HCT116 (cell line): ENCODE data around the gene ARF1. TPM values are rescaled to one million over a fixed set of nuclear protein-coding genes. Genes with fewer than 3 reads are reported as not detected.

Experiments used
- ATAC-seq: fragments of 200-7000 bp; cut with Tn5 transposase; 2 replicates; pipeline ENCODE4 v1.9.1; 2020; ENCODE audit warnings: mild to moderate bottlenecking, moderate library complexity
- BruUV-seq: library from RNA; stranded (reverse); fragments of 400-500 nt; replicated peaks from 2 replicates; lab custom pipeline; 2021; lab: Mats Ljungman, UMichigan
- CTCF ChIA-PET: fragments of 300-600 bp; sonication (Branson Sonifier 250); formaldehyde crosslinking; loops from one replicate; lab custom pipeline; 2021; ENCODE audit warnings: antibody characterized with exemption; lab: Charles Lee
- POLR2A ChIA-PET: fragments of 300-600, 350-600 bp; sonication (Branson Sonifier 250); formaldehyde crosslinking; loops from one replicate; lab custom pipeline; 2021; ENCODE audit warnings: antibody characterized with exemption; lab: Charles Lee
- RAD21 ChIA-PET, 2 experiments: fragments of 300-600 bp; sonication (Branson Sonifier 250); formaldehyde crosslinking; loops; one replicate each; lab custom pipeline; 2023; ENCODE audit warnings: low total read pairs in 2 of 2; ENCODE audit not compliant: uncharacterized antibody in 2 of 2, unreplicated experiment in 2 of 2, low non-redundant PET in 1 of 2; lab: Charles Lee
- DNase-seq: peaks from one replicate; pipeline ENCODE4 v3.0.0-alpha.2; 2010; ENCODE audit warnings: low read depth, low spot score
- H2AFZ ChIP-seq: fragments of 200-600 bp; shearing (Covaris generic), sonication (generic); 2 replicates; pipeline ENCODE4 v1.6.1; 2017; ENCODE audit warnings: low read depth, mixed run types, mixed read lengths, antibody characterized with exemption, low read length; ENCODE audit not compliant: poor library complexity, severe bottlenecking
- H3K27ac ChIP-seq: 2 replicates; pipeline ENCODE4 v1.5.1; 2012; ENCODE audit warnings: low read depth, low read length
- H3K27me3 ChIP-seq: fragments of 200-600 bp; sonication (generic); 2 replicates; pipeline ENCODE4 v1.6.1; 2016; ENCODE audit warnings: mixed run types, low read length, mixed read lengths; ENCODE audit not compliant: insufficient read depth
- H3K36me3 ChIP-seq, 2 experiments: fragments of 200-500 bp in 1 of 2; fragments of 200-600 bp in 1 of 2; sonication (Bioruptor generic) in 1 of 2; sonication (generic) in 1 of 2; 2 replicates each; pipeline versions ENCODE4 v1.5.1 to v1.6.1; 2014 to 2016; ENCODE audit warnings: low read length in 2 of 2, inconsistent platforms in 1 of 2, mixed read lengths in 1 of 2, mixed run types in 1 of 2; ENCODE audit not compliant: insufficient read depth in 2 of 2, control insufficient read depth in 1 of 2
- H3K4me1 ChIP-seq, 2 experiments: fragments of 200-600 bp in 1 of 2; sonication (generic) in 1 of 2; 2 replicates each; pipeline versions ENCODE4 v1.5.1 to v1.6.1; 2012 to 2017; ENCODE audit warnings: low read length in 2 of 2, inconsistent platforms in 1 of 2, mild to moderate bottlenecking in 1 of 2, mixed read lengths in 1 of 2, mixed run types in 1 of 2, moderate library complexity in 1 of 2; ENCODE audit not compliant: insufficient read depth in 2 of 2, control insufficient read depth in 1 of 2
- H3K4me2 ChIP-seq: fragments of 200-600 bp; sonication (generic); 2 replicates; pipeline ENCODE4 v1.6.1; 2017; ENCODE audit warnings: mixed run types, low read length, mixed read lengths
- H3K4me3 ChIP-seq, 2 experiments: fragments of 200-600 bp in 1 of 2; sonication (generic) in 1 of 2; replicated peaks in 1 of 2; 2 replicates each; pipeline ENCODE4 v1.5.1; 2011 to 2016; ENCODE audit warnings: low read length in 2 of 2, control low read depth in 1 of 2, low read depth in 1 of 2, mild to moderate bottlenecking in 1 of 2, mixed read lengths in 1 of 2, mixed run types in 1 of 2
- H3K79me2 ChIP-seq: fragments of 200-600 bp; sonication (generic); 2 replicates; pipeline ENCODE4 v1.6.1; 2017; ENCODE audit warnings: mild to moderate bottlenecking, mixed run types, low read length, moderate library complexity, mixed read lengths; ENCODE audit not compliant: insufficient read depth
- H3K9ac ChIP-seq: fragments of 200-600 bp; sonication (generic); 2 replicates; pipeline ENCODE4 v1.6.1; 2016; ENCODE audit warnings: low read length, mixed read lengths
- H3K9me2 ChIP-seq: fragments of 200-600 bp; sonication (generic), shearing (Covaris generic); 2 replicates; pipeline ENCODE4 v1.6.1; 2017; ENCODE audit warnings: mixed run types, mild to moderate bottlenecking, moderate library complexity; ENCODE audit not compliant: insufficient read depth
- H3K9me3 ChIP-seq, 2 experiments: fragments of 200-500 bp in 1 of 2; fragments of 200-600 bp in 1 of 2; sonication (Bioruptor generic) in 1 of 2; sonication (generic) in 1 of 2; 2 replicates each; pipeline ENCODE4 v1.6.1; 2014 to 2017; ENCODE audit warnings: low read length in 2 of 2, mixed read lengths in 2 of 2, inconsistent platforms in 1 of 2, low read depth in 1 of 2, mild to moderate bottlenecking in 1 of 2, mixed run types in 1 of 2, moderate library complexity in 1 of 2; ENCODE audit not compliant: control insufficient read depth in 1 of 2, insufficient read depth in 1 of 2
- H4K20me1 ChIP-seq: fragments of 200-600 bp; sonication (generic), shearing (Covaris generic); 2 replicates; pipeline ENCODE4 v1.6.1; 2017; ENCODE audit warnings: mixed run types, mild to moderate bottlenecking, moderate library complexity; ENCODE audit not compliant: insufficient read depth
- CEBPB ChIP-seq: IDR thresholded peaks from 2 replicates; pipeline ENCODE4 v1.6.1; 2012; ENCODE audit warnings: low read depth
- ELF1 ChIP-seq: IDR thresholded peaks from 2 replicates; pipeline ENCODE4 v1.6.1; 2012; ENCODE audit warnings: low read depth, borderline replicate concordance
- EZH2 ChIP-seq: fragments of 200-600 bp; sonication (generic); IDR thresholded peaks from 2 replicates; pipeline ENCODE4 v1.6.1; 2017; ENCODE audit warnings: antibody characterized with exemption, mixed run types
- EZH2phosphoT487 ChIP-seq: fragments of 200-600 bp; IDR thresholded peaks from 2 replicates; pipeline ENCODE4 v1.6.1; 2018; ENCODE audit warnings: antibody characterized with exemption, borderline replicate concordance
- FOSL1 ChIP-seq: IDR thresholded peaks from 2 replicates; pipeline ENCODE4 v1.6.1; 2012; ENCODE audit warnings: low read depth
- JUND ChIP-seq: IDR thresholded peaks from 2 replicates; pipeline ENCODE4 v1.6.1; 2012
- POLR2A ChIP-seq: IDR thresholded peaks from 2 replicates; pipeline ENCODE4 v1.7.0; 2011; ENCODE audit warnings: borderline replicate concordance; ENCODE audit not compliant: insufficient read depth, insufficient read length; ENCODE audit errors: extremely low read depth
- POLR2AphosphoS5 ChIP-seq: IDR thresholded peaks from 2 replicates; pipeline ENCODE4 v1.6.1; 2011; ENCODE audit warnings: mild to moderate bottlenecking, low read depth, low read length, moderate library complexity
- RAD21 ChIP-seq: IDR thresholded peaks from 2 replicates; pipeline ENCODE4 v1.6.1; 2012; ENCODE audit warnings: low read depth, mild to moderate bottlenecking
- SP1 ChIP-seq: IDR thresholded peaks from 2 replicates; pipeline ENCODE4 v1.6.1; 2012; ENCODE audit warnings: low read depth
- TCF7L2 ChIP-seq: IDR thresholded peaks from 2 replicates; pipeline ENCODE4 v1.7.0; 2011; ENCODE audit warnings: borderline replicate concordance, inconsistent platforms; ENCODE audit not compliant: insufficient read depth, insufficient read length; ENCODE audit errors: extremely low read depth
- YY1 ChIP-seq: IDR thresholded peaks from 2 replicates; pipeline ENCODE4 v1.6.1; 2011; ENCODE audit warnings: low read length, low read depth, moderate library complexity, mild to moderate bottlenecking; ENCODE audit not compliant: insufficient replicate concordance; ENCODE audit errors: extremely low read depth
- ZBTB33 ChIP-seq: IDR thresholded peaks from 2 replicates; pipeline ENCODE4 v1.6.1; 2011; ENCODE audit warnings: mild to moderate bottlenecking, low read length, moderate library complexity; ENCODE audit not compliant: insufficient replicate concordance; ENCODE audit errors: extremely low read depth
- ZNF274 ChIP-seq: fragments of 200-500 bp; sonication (Bioruptor generic); IDR thresholded peaks from 2 replicates; pipeline ENCODE4 v1.6.1; 2014; ENCODE audit warnings: mild to moderate bottlenecking, low read depth, low read length, inconsistent platforms
- intact Hi-C: fragments of 100-400 bp; cut with micrococcal nuclease; formaldehyde crosslinking; loops from 2 replicates; pipeline ENCODE4 v1.10.0; 2022
- total RNA-seq: library from RNA; stranded (reverse); gene quantifications from one replicate; pipeline ENCODE4 v1.2.1, GENCODE V29; 2021; ENCODE audit not compliant: unreplicated experiment
- TF ChIP-seq, protein P1 (sequence below): IDR thresholded peaks from 2 replicates; pipeline ENCODE4 v1.6.1; 2012; ENCODE audit warnings: low read depth
- TF ChIP-seq, protein P2 (sequence below), 3 experiments: fragments of 200-600 bp in 1 of 3; sonication (generic) in 1 of 3; IDR thresholded peaks in 2 of 3; conservative IDR thresholded peaks in 1 of 3; 2 replicates each; pipeline ENCODE4 v1.5.1; 2012 to 2017; ENCODE audit warnings: low read depth in 2 of 3, low read length in 2 of 3, antibody characterized with exemption in 1 of 3, borderline replicate concordance in 1 of 3, control low read depth in 1 of 3, mild to moderate bottlenecking in 1 of 3, mixed read lengths in 1 of 3, mixed run types in 1 of 3, moderate library complexity in 1 of 3; ENCODE audit not compliant: insufficient read depth in 1 of 3

Gene ARF1
- total RNA-seq, 1 experiment from 2014 or later: 394 TPM

- TF ChIP-seq TCF7L2: no peak
These were observed 2.3 kb downstream of the ARF1 start (continued) for GRCh38 chr1:228084797-228085196.

DNA sequence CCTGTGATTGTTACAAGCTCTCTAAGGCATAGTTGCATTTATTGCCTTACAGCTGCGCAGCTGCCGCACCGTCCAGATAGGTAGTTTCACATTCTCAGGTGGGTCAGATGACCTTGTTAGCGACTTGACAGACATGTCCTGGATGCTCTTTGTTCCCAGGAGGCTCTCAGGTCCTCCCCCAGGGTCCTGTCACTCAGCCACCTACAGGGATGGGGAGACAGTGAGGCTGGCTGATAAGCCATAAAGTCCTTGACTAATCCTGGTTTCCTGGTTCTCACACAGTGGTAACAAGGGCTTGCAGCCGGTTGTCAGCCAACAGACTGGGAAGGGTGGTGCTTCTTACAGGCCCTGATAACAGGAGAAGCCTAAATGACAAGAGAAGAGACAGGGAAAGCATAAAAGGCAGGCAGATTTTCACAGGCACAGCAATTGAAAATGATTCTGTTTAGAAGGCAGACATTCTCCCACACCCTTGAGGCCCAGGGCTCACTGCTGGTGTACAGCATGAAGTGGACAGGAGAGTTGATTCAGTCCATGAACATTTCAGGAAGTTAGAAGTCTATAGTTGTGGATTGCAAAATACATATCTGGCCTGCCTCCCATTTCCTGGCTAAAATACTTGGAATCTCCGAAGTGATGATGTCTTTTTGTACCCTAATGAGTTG is 2.9 kb downstream of the ARF1 start:
- peaks cover 0 to 37% of the 10 kb centered on the region in 2 experiments; a peak in 1 of 4 replicates for H3K36me3 ChIP-seq
- ATAC-seq (no peak), DNase-seq (no peak)
- peaks cover 11 to 51% of the 10 kb centered on the region in 2 experiments for H3K4me1 ChIP-seq
- no peaks in the 10 kb centered on the region for H3K9me2 ChIP-seq
- no peak overlapping the region for H3K27ac ChIP-seq
- no peak overlapping the region for H2AFZ ChIP-seq
- RAD21 ChIA-PET: no interaction called here
- peak overlapping the region; percentile 96 for H3K4me2 ChIP-seq
- H3K27me3 ChIP-seq: no peaks in the 10 kb centered on the region
- no peaks in the 10 kb centered on the region for H3K9me3 ChIP-seq
- BruUV-seq: no TSS peak
- peak overlapping the region; percentile 100; the same call in 1 of the 2 replicates for H3K9ac ChIP-seq
- CTCF ChIA-PET: no interaction called here
- peaks cover 49% of the 10 kb centered on the region for H4K20me1 ChIP-seq
- intact Hi-C loops: no loop called here
- H3K79me2 ChIP-seq: peaks cover 99% of the 10 kb centered on the region
- POLR2A ChIA-PET: interaction anchor here (1.0 kb wide), 1 partner anchor 15 kb away, joined by 3 read pairs; no protein-coding TSS in a partner anchor
- no peak overlapping the region for H3K4me3 ChIP-seq
- TF ChIP-seq CEBPB: no peak
- no peak for TF ChIP-seq EZH2phosphoT487
- TF ChIP-seq TCF7L2: no peak
- TF ChIP-seq YY1: no peak
- no peak for TF ChIP-seq ZBTB33
- no peak for TF ChIP-seq POLR2AphosphoS5
- no peak for TF ChIP-seq EZH2
- TF ChIP-seq JUND: no peak
- no peak for TF ChIP-seq SP1
- no peak for TF ChIP-seq FOSL1
- TF ChIP-seq RAD21: no peak
- TF ChIP-seq, protein P1, sequence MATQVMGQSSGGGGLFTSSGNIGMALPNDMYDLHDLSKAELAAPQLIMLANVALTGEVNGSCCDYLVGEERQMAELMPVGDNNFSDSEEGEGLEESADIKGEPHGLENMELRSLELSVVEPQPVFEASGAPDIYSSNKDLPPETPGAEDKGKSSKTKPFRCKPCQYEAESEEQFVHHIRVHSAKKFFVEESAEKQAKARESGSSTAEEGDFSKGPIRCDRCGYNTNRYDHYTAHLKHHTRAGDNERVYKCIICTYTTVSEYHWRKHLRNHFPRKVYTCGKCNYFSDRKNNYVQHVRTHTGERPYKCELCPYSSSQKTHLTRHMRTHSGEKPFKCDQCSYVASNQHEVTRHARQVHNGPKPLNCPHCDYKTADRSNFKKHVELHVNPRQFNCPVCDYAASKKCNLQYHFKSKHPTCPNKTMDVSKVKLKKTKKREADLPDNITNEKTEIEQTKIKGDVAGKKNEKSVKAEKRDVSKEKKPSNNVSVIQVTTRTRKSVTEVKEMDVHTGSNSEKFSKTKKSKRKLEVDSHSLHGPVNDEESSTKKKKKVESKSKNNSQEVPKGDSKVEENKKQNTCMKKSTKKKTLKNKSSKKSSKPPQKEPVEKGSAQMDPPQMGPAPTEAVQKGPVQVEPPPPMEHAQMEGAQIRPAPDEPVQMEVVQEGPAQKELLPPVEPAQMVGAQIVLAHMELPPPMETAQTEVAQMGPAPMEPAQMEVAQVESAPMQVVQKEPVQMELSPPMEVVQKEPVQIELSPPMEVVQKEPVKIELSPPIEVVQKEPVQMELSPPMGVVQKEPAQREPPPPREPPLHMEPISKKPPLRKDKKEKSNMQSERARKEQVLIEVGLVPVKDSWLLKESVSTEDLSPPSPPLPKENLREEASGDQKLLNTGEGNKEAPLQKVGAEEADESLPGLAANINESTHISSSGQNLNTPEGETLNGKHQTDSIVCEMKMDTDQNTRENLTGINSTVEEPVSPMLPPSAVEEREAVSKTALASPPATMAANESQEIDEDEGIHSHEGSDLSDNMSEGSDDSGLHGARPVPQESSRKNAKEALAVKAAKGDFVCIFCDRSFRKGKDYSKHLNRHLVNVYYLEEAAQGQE: no peak
- no peak for TF ChIP-seq ZNF274
- no peak for TF ChIP-seq POLR2A
- TF ChIP-seq ELF1: no peak
- TF ChIP-seq, protein P2, sequence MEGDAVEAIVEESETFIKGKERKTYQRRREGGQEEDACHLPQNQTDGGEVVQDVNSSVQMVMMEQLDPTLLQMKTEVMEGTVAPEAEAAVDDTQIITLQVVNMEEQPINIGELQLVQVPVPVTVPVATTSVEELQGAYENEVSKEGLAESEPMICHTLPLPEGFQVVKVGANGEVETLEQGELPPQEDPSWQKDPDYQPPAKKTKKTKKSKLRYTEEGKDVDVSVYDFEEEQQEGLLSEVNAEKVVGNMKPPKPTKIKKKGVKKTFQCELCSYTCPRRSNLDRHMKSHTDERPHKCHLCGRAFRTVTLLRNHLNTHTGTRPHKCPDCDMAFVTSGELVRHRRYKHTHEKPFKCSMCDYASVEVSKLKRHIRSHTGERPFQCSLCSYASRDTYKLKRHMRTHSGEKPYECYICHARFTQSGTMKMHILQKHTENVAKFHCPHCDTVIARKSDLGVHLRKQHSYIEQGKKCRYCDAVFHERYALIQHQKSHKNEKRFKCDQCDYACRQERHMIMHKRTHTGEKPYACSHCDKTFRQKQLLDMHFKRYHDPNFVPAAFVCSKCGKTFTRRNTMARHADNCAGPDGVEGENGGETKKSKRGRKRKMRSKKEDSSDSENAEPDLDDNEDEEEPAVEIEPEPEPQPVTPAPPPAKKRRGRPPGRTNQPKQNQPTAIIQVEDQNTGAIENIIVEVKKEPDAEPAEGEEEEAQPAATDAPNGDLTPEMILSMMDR (IDR thresholded peaks at IDR 0.05 in 2 of 3, conservative IDR thresholded peaks at IDR 0.05 in 1 of 3; ENCODE audit: borderline replicate concordance in 1 of 3, insufficient read depth in 1 of 3, low read depth in 2 of 3, low read length in 2 of 3): no peak
